DOHH2 (cell line): ENCODE measurements around the gene TFB2M.

Experiments used
- H3F3A ChIP-seq: fragments of 200-600 bp; sonication (generic), shearing (Covaris generic); 2 replicates; pipeline ENCODE4 v1.6.0; 2016; ENCODE audit warnings: antibody characterized with exemption, mild to moderate bottlenecking; ENCODE audit not compliant: control insufficient read depth, insufficient read depth
- H3K27ac ChIP-seq: fragments of 200-600 bp; sonication (generic); 2 replicates; pipeline ENCODE4 v1.5.1; 2014; ENCODE audit warnings: low read depth, mild to moderate bottlenecking, low read length, moderate library complexity
- H3K27me3 ChIP-seq: fragments of 200-600 bp; sonication (generic); 2 replicates; pipeline ENCODE4 v1.6.1; 2014; ENCODE audit warnings: mild to moderate bottlenecking, low read length, mixed read lengths; ENCODE audit not compliant: control insufficient read depth
- H3K36me3 ChIP-seq: fragments of 200-600 bp; sonication (generic); 2 replicates; pipeline ENCODE4 v1.6.1; 2014; ENCODE audit warnings: mild to moderate bottlenecking, low read length, moderate library complexity, mixed read lengths; ENCODE audit not compliant: control insufficient read depth
- H3K4me1 ChIP-seq: fragments of 200-600 bp; sonication (generic); 2 replicates; pipeline ENCODE4 v1.6.1; 2014; ENCODE audit warnings: mild to moderate bottlenecking, low read length, mixed read lengths; ENCODE audit not compliant: control insufficient read depth
- H3K4me2 ChIP-seq: fragments of 200-600 bp; sonication (generic); 2 replicates; pipeline ENCODE4 v1.6.0; 2014; ENCODE audit warnings: mild to moderate bottlenecking, low read length, moderate library complexity
- H3K4me3 ChIP-seq: fragments of 200-600 bp; sonication (generic); 2 replicates; pipeline ENCODE4 v1.5.1; 2014; ENCODE audit warnings: mild to moderate bottlenecking, low read length, mixed read lengths
- H3K79me2 ChIP-seq: fragments of 200-600 bp; sonication (generic); 2 replicates; pipeline ENCODE4 v1.6.1; 2014; ENCODE audit warnings: mild to moderate bottlenecking, low read length, mixed read lengths; ENCODE audit not compliant: control insufficient read depth
- H3K9me2 ChIP-seq: fragments of 200-600 bp; sonication (generic); replicated peaks from 2 replicates; pipeline ENCODE4 v1.6.1; 2014; ENCODE audit warnings: mild to moderate bottlenecking, low read length, mixed read lengths; ENCODE audit not compliant: control insufficient read depth
- H3K9me3 ChIP-seq: fragments of 200-600 bp; sonication (generic); 2 replicates; pipeline ENCODE4 v1.6.1; 2014; ENCODE audit warnings: antibody characterized with exemption, low read length, mixed read lengths; ENCODE audit not compliant: control insufficient read depth, insufficient read depth
- H4K20me1 ChIP-seq: fragments of 200-600 bp; sonication (generic); 2 replicates; pipeline ENCODE4 v1.6.0; 2014; ENCODE audit warnings: low read depth, mild to moderate bottlenecking, antibody characterized with exemption, low read length, moderate library complexity; ENCODE audit not compliant: control insufficient read depth, insufficient read depth
- CTCF ChIP-seq: fragments of 200-600 bp; sonication (generic); IDR thresholded peaks from one replicate; pipeline ENCODE4 v1.5.1; 2014; ENCODE audit warnings: antibody characterized with exemption, mild to moderate bottlenecking, low read depth, low read length; ENCODE audit not compliant: poor library complexity, severe bottlenecking
- EZH2phosphoT487 ChIP-seq: fragments of 200-600 bp; sonication (generic); IDR thresholded peaks from 2 replicates; pipeline ENCODE4 v1.6.1; 2017; ENCODE audit warnings: borderline replicate concordance, mild to moderate bottlenecking, antibody characterized with exemption, low read length, moderate library complexity, mixed read lengths

The TFB2M gene

GRCh38 chr1:246503341-246503740 lies 62.7 kb downstream of the TFB2M start:
- H3K27ac ChIP-seq, result no peak overlapping the region
- no peaks in the 10 kb centered on the region for H3K9me2 ChIP-seq
- no peaks in the 10 kb centered on the region for H3F3A ChIP-seq
- peaks cover 56% of the 10 kb centered on the region for H3K79me2 ChIP-seq
- H3K4me3 ChIP-seq, result no peak overlapping the region
- TF ChIP-seq EZH2phosphoT487, result no peak
- TF ChIP-seq CTCF, result no peak
- peaks cover 18% of the 10 kb centered on the region for H3K4me1 ChIP-seq
- no peaks in the 10 kb centered on the region for H3K27me3 ChIP-seq
- no peaks in the 10 kb centered on the region for H3K9me3 ChIP-seq
- H3K4me2 ChIP-seq, result no peak overlapping the region
- peaks cover 16% of the 10 kb centered on the region for H3K36me3 ChIP-seq
- H4K20me1 ChIP-seq, result no peaks in the 10 kb centered on the region

GRCh38 chr1:246497331-246497915 lies 68.6 kb downstream of the TFB2M start:
- Histone ChIP-seq H3K9me3 (no peaks in the 10 kb centered on the region), H3K4me3 (no peak overlapping the region), H3K27me3 (no peaks in the 10 kb centered on the region), H3F3A (peaks cover 3% of the 10 kb centered on the region; the same call in 1 of the 2 replicates), H3K27ac (no peak overlapping the region), H3K79me2 (peaks cover 60% of the 10 kb centered on the region), H4K20me1 (no peaks in the 10 kb centered on the region), H3K4me1 (peaks cover 16% of the 10 kb centered on the region), H3K4me2 (no peak overlapping the region), H3K36me3 (peaks cover 3% of the 10 kb centered on the region), H3K9me2 (no peaks in the 10 kb centered on the region)
- no peak for TF ChIP-seq EZH2phosphoT487
- peak; percentile 79 for TF ChIP-seq CTCF

GRCh38 chr1:246492611-246493245 lies 73.3 kb downstream of the TFB2M start:
- Histone ChIP-seq H3K9me2 (no peaks in the 10 kb centered on the region), H3K27me3 (no peaks in the 10 kb centered on the region), H3K4me1 (peaks cover 14% of the 10 kb centered on the region), H3K79me2 (peaks cover 58% of the 10 kb centered on the region), H3K4me2 (no peak overlapping the region), H4K20me1 (peaks cover 3% of the 10 kb centered on the region; the same call in 1 of the 2 replicates), H3K9me3 (no peaks in the 10 kb centered on the region), H3K4me3 (no peak overlapping the region), H3K36me3 (no peaks in the 10 kb centered on the region), H3K27ac (no peak overlapping the region), H3F3A (peaks cover 3% of the 10 kb centered on the region; the same call in 1 of the 2 replicates)
- TF ChIP-seq CTCF (peak; percentile 71), EZH2phosphoT487 (no peak)
